ENCODE data around the gene NFATC2IP. TPM values are rescaled to one million over a fixed set of nuclear protein-coding genes. Genes with fewer than 3 reads are reported as not detected.
A peak's percentile ranks its signal among the peaks of the same experiment; 100 is the strongest.

Gene NFATC2IP
- total RNA-seq, 1 donor from 2014 or later = 32.6 TPM

DNA sequence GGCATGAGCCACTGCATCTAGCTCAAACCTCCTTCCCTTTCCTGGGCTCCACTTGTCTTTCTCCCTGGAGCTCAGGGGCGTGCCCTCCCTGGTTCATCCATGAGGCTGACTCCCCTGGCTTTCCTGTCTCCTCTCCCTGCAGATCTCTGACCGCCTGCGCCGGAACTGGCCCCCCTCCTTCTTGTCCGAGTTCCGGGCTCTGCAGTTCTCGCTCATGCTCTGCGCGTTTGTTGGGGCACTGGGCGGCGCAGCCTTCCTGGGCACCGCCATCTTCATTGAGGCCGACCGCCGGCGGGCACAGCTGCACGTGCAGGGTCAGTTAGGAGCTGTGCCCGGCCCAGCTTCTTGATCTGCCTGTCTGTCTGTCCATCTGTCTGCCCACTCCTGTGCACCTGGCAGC is 32.9 kb downstream of the NFATC2IP start:
- Mint-ChIP-seq H3K4me1 (ENCODE audit: low read depth, unreplicated experiment) (peaks cover 2% of the 10 kb centered on the region), H3K36me3 (ENCODE audit: low read depth, unreplicated experiment) (peaks cover 26% of the 10 kb centered on the region), H3K27ac (ENCODE audit: unreplicated experiment) (peak overlapping the region; percentile 8), H3K9me3 (ENCODE audit: unreplicated experiment) (peaks cover 2% of the 10 kb centered on the region), H3K4me3 (ENCODE audit: unreplicated experiment) (no peak overlapping the region), H3K27me3 (ENCODE audit: low read depth, unreplicated experiment) (no peaks in the 10 kb centered on the region)
- Histone ChIP-seq H3K79me2 (ENCODE audit: insufficient read depth, low read length) (no peaks in the 10 kb centered on the region), H4K20me1 (ENCODE audit: insufficient read depth, low read length) (peaks cover 4% of the 10 kb centered on the region), H3K27ac (ENCODE audit: low read depth, low read length) (no peak overlapping the region), H3K9me3 (ENCODE audit: insufficient read depth, low read depth, low read length) (peaks cover 3% of the 10 kb centered on the region), H3K9ac (ENCODE audit: low read length) (no peak overlapping the region), H3K4me2 (ENCODE audit: low read length) (no peak overlapping the region), H3K36me3 (ENCODE audit: insufficient read depth, low read length) (no peaks in the 10 kb centered on the region), H2AFZ (ENCODE audit: low read depth, low read length) (no peak overlapping the region), H3K4me3 (ENCODE audit: insufficient read depth, low read depth, low read length) (no peak overlapping the region), H3K27me3 (ENCODE audit: insufficient read depth, low read length) (no peaks in the 10 kb centered on the region), H3K4me1 (ENCODE audit: insufficient read depth, low read length) (no peaks in the 10 kb centered on the region)
- no peak for DNase-seq (ENCODE audit: low read depth)
- TF ChIP-seq, protein P1, sequence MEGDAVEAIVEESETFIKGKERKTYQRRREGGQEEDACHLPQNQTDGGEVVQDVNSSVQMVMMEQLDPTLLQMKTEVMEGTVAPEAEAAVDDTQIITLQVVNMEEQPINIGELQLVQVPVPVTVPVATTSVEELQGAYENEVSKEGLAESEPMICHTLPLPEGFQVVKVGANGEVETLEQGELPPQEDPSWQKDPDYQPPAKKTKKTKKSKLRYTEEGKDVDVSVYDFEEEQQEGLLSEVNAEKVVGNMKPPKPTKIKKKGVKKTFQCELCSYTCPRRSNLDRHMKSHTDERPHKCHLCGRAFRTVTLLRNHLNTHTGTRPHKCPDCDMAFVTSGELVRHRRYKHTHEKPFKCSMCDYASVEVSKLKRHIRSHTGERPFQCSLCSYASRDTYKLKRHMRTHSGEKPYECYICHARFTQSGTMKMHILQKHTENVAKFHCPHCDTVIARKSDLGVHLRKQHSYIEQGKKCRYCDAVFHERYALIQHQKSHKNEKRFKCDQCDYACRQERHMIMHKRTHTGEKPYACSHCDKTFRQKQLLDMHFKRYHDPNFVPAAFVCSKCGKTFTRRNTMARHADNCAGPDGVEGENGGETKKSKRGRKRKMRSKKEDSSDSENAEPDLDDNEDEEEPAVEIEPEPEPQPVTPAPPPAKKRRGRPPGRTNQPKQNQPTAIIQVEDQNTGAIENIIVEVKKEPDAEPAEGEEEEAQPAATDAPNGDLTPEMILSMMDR (IDR thresholded peaks at IDR 0.05; ENCODE audit: insufficient read depth, low read depth, low read length) = no peak
- TF ChIP-seq EZH2 (IDR thresholded peaks at IDR 0.05; ENCODE audit: insufficient read depth, low read length) = no peak
- FAIRE-seq = no peak

DNA sequence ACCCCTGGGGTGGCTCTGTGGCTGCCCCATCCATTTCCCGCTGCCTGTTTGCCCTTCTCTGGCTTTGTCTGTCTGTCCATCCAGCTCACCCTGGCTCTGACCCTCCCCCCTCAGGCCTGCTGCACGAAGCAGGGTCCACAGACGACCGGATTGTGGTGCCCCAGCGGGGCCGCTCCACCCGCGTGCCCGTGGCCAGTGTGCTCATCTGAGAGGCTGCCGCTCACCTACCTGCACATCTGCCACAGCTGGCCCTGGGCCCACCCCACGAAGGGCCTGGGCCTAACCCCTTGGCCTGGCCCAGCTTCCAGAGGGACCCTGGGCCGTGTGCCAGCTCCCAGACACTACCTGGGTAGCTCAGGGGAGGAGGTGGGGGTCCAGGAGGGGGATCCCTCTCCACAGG is 33.4 kb downstream of the NFATC2IP start:
- H3K79me2 ChIP-seq (ENCODE audit: insufficient read depth, low read length) = no peaks in the 10 kb centered on the region
- peaks cover 3% of the 10 kb centered on the region for H3K9me3 ChIP-seq (ENCODE audit: insufficient read depth, low read depth, low read length)
- H3K4me3 ChIP-seq (ENCODE audit: insufficient read depth, low read depth, low read length) = no peak overlapping the region
- Mint-ChIP-seq H3K36me3 (ENCODE audit: low read depth, unreplicated experiment) (peaks cover 27% of the 10 kb centered on the region), H3K9me3 (ENCODE audit: unreplicated experiment) (peaks cover 2% of the 10 kb centered on the region), H3K27me3 (ENCODE audit: low read depth, unreplicated experiment) (no peaks in the 10 kb centered on the region), H3K4me1 (ENCODE audit: low read depth, unreplicated experiment) (peaks cover 2% of the 10 kb centered on the region), H3K27ac (ENCODE audit: unreplicated experiment) (no peak overlapping the region), H3K4me3 (ENCODE audit: unreplicated experiment) (no peak overlapping the region)
- peaks cover 4% of the 10 kb centered on the region for H4K20me1 ChIP-seq (ENCODE audit: insufficient read depth, low read length)
- no peak for DNase-seq (ENCODE audit: low read depth)
- no peaks in the 10 kb centered on the region for H3K27me3 ChIP-seq (ENCODE audit: insufficient read depth, low read length)
- H2AFZ ChIP-seq (ENCODE audit: low read depth, low read length) = no peak overlapping the region
- no peak for FAIRE-seq
- no peak overlapping the region for H3K27ac ChIP-seq (ENCODE audit: low read depth, low read length)
- no peak overlapping the region for H3K4me2 ChIP-seq (ENCODE audit: low read length)
- no peak overlapping the region for H3K9ac ChIP-seq (ENCODE audit: low read length)
- H3K4me1 ChIP-seq (ENCODE audit: insufficient read depth, low read length) = no peaks in the 10 kb centered on the region
- no peaks in the 10 kb centered on the region for H3K36me3 ChIP-seq (ENCODE audit: insufficient read depth, low read length)
- no peak for TF ChIP-seq EZH2 (IDR thresholded peaks at IDR 0.05; ENCODE audit: insufficient read depth, low read length)
- TF ChIP-seq, protein P1 (IDR thresholded peaks at IDR 0.05; ENCODE audit: insufficient read depth, low read depth, low read length) = no peak

DNA sequence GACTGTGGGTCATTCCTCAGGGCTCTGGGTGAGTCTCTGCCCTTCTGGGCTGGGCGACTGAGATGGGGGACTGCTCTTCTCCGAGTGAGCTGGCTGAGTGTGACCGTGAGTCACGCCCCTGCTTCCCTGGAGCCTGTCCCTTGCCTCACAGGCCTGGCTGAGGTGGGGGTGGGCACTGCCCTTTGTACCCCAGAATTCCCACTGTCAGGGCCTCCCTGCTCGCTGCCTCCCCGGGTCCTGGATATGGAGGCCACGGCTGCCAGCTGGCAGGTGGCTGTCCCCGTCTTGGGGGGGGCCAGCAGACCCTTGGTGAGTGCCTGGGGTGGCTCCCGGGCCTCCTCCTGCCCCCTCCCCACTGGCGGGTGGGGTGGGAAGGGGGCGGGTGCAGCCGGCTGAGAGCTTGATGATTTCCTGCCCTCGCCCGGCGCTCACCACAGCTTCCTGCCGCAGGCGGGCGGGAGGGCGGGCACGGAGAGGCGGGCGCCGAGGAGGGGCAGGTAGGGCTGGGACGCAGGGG is 33.9 kb downstream of the NFATC2IP start, which contains the start of gene LAT:
TSS of gene LAT (plus strand) at position 434 of the 517 bp plus-strand sequence. CDS start 366 bp downstream, outside the sequence.
- FAIRE-seq (no peak), DNase-seq (ENCODE audit: low read depth) (no peak)
- H3K4me2 ChIP-seq (ENCODE audit: low read length) = no peak within 1 kb of the TSS
- Mint-ChIP-seq H3K27ac (ENCODE audit: unreplicated experiment) (no peak within 1 kb of the TSS), H3K27me3 (ENCODE audit: low read depth, unreplicated experiment) (no peaks in the 10 kb centered on the region), H3K36me3 (ENCODE audit: low read depth, unreplicated experiment) (peaks cover 27% of the 10 kb centered on the region), H3K4me3 (ENCODE audit: unreplicated experiment) (no peak within 1 kb of the TSS), H3K4me1 (ENCODE audit: low read depth, unreplicated experiment) (peaks cover 2% of the 10 kb centered on the region), H3K9me3 (ENCODE audit: unreplicated experiment) (peaks cover 2% of the 10 kb centered on the region)
- no peaks in the 10 kb centered on the region for H3K27me3 ChIP-seq (ENCODE audit: insufficient read depth, low read length)
- no peak within 1 kb of the TSS for H2AFZ ChIP-seq (ENCODE audit: low read depth, low read length)
- no peak within 1 kb of the TSS for H3K4me3 ChIP-seq (ENCODE audit: insufficient read depth, low read depth, low read length)
- peaks cover 3% of the 10 kb centered on the region for H3K9me3 ChIP-seq (ENCODE audit: insufficient read depth, low read depth, low read length)
- H3K36me3 ChIP-seq (ENCODE audit: insufficient read depth, low read length) = no peaks in the 10 kb centered on the region
- no peak within 1 kb of the TSS for H3K27ac ChIP-seq (ENCODE audit: low read depth, low read length)
- H4K20me1 ChIP-seq (ENCODE audit: insufficient read depth, low read length) = peaks cover 4% of the 10 kb centered on the region
- no peaks in the 10 kb centered on the region for H3K79me2 ChIP-seq (ENCODE audit: insufficient read depth, low read length)
- H3K4me1 ChIP-seq (ENCODE audit: insufficient read depth, low read length) = no peaks in the 10 kb centered on the region
- TF ChIP-seq, protein P1 (IDR thresholded peaks at IDR 0.05; ENCODE audit: insufficient read depth, low read depth, low read length) = no peak
- TF ChIP-seq EZH2 (IDR thresholded peaks at IDR 0.05; ENCODE audit: insufficient read depth, low read length) = no peak
- no peak within 1 kb of the TSS for H3K9ac ChIP-seq (ENCODE audit: low read length)

Data from astrocyte (in vitro differentiated cells and primary cell).